NCI-H128 (cell line): ENCODE results near the gene FASTK.
"Not testable (repeated sequence)": the region's sequence is repeated elsewhere in the genome, so short reads cannot be mapped to it uniquely, and the experiment has no call there.

ENCODE experiments used
- DNase-seq: peaks from one replicate; lab custom pipeline; 2025; ENCODE audit not compliant: unreplicated experiment; lab: John Stamatoyannopoulos, UW

FASTK gene

DNA sequence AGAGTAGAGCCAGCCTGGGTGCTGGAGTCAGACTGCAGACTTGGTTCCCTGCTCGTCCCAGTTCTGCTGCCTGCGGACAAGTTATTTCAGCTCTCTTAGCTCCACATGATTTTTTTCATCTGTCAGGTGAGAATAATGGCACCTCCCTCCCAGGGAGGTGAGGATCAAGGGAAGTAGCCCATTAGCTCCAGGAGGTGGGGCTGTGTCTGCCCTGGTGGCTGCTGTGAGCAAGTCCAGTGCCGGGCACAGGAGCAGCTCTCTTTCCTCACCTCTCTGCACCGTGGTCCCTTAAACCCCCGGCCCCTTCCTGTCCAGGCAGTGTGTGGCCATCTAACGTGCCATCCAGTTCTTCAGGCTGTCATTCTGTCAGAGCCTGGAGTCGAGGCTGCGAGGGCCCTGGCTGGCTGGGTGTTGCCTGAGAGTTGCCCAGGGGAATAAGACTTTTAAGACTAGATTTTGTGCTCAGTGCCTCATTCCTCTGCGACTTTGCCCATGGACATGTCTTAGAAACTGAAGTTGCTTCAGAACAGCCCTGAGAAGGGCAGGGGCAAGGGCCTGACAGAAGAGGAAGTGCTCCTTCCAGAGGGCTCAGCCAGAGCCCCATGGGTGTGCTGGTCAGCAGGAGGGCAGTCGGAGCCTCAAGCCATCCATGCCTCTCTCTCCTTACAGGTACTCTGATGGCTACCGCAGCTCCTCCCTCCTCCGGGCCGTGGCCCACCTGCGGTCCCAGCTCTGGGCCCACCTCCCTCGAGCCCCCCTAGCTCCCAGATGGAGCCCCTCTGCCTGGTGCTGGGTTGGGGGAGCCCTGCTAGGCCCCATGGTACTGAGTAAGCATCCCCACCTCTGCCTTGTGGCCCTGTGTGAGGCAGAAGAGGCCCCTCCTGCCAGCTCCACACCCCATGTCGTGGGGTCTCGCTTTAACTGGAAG is 47.4 kb downstream of the FASTK start:
- no peak for DNase-seq

DNA sequence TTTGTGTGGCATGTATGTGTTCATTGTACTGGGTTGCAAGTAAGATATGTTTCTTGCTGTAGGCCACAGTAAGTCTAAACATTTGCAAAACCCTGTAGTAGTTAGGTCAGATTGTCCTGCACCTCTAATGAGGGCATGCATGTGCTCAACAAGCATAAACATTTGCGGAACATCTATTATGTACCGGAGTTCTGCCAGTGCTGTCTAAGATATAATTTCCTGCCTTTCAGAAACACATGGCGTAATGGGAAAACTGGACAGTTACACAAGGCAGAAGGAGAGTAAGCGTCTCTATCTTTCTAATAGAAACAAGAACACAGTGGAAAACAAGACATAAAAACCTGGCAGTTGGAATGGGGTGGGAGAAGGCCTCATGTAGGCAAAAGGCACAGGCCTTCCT is 49.6 kb downstream of the FASTK start:
- DNase-seq = no peak

DNA sequence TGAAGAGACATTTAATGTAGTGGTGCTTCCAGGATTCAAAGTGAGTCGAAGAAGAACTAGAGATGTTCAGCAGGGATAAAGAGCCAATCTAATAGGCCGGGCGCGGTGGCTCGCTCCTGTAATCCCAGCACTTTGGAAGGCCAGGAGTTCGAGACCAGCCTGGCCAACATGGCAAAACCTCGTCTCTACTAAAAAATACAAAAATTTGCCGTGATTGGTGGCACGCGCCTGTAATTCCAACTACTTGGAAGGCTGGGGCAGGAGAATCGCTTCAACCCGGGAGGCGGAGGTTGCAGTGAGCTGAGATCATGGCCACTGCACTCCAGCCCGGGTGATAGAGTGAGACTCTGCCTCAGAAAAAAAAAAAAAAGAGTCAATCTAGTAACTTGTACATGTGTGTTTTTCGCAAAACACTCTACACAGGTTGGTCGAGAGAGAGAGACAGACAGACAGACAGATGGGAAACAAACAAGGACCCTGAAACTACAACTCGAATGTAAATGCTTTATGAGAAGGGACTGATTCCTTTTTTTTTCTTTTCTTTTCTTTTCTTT is 51.6 kb downstream of the FASTK start:
- no peak for DNase-seq

DNA sequence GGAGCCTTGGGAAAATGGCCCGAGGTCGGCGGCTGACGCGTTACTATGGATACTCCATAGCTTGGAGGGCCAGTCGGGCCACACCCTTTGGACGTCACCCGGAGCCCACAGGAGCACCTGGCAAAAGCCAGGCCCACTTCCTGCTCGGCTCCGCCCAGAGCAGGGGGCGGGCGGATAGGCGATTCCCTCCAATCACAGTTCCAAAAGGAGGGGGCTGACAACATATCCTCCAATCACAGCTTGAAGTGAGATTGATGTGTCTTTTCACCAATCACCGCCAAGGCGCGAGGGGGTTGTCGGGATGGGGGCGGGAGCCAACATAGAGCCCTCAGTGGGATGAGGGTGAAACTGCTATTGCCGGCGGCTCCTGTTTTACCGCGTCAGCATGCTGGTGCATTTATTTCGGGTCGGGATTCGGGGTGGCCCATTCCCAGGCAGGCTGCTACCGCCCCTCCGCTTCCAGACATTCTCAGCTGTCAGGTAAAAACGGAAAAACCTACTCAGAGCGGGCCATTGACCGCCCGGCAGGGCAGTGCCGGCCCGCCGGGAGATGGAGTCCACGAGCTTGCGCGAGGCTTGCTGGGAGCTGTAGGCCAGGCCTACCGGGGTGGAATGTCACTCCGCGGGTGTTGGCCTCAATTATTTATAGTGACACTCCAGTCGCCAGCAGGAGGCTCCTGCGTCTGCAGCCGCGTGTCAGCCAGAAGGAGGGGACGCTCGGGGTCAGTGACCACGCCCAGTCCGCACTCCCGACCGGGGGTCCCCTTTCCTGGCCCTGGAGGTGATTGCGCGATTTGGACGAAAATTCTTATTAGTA is 52.3 kb downstream of the FASTK start, which contains the start of gene ABCB8:
TSS of gene ABCB8 (plus strand) at position 320 of the 817 bp plus-strand sequence. CDS start at position 386, 66 bp downstream.
- DNase-seq = peak; percentile 97

DNA sequence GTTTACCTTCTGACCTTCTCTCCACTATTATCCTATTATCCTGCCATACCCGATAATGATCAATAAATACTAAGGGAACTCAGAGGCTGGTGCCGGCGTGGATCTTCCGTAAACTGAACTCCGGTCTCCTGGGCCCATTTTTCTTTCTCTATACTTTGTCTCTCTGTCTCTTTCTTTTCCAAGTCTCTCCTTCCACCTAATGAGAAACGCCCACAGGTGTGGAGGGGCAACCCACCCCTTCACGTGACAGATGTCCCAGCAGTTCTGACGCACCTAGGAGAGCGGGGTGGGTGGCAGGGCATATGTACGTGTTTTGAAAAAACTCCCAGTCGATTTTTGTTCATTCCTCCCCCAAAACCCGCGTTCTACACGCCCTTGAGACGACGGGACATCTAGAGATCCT is 52.9 kb downstream of the FASTK start:
- DNase-seq = not testable (repeated sequence)

DNA sequence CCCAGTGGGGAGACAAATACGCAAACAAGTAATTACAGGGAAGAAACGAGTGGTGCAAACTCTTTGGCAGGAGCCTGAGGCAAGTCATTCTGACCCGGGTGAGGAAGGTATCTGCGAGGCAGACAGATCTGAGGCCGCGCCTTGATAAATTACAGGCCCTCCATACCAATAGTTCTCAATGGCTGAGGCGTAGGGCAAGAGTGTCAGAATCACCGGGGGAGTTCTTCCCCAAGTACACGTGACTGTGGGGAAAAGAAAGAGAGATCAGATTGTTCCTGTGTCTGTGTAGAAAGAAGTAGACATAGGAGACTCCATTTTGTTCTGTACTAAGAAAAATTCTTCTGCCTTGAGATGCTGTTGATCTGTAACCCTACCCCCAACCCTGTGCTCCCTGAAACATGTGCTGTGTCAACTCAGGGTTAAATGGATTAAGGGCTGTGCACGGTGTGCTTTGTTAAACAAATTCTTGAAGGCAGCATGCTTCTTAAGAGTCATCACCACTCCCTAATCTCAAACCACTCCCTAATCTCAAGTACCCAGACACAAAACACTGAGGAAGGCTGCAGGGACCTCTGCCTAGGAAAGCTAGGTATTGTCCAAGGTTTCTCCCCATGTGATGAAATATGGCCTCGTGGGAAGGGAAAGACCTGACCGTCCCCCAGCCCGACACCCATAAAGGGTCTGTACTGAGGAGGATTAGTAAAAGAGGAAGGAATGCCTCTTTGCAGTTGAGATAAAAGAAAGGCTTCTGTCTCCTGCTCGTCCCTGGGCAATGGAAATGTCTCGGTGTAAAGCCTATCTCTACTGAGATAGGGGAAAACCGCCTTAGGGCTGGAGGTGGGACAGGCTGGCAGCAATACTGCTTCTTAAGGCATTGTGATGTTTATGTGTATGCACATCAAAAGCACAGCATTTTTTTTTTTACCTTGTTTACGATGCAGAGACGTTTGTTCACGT is 53.6 kb downstream of the FASTK start:
- DNase-seq = not testable (repeated sequence)
